Lower leg skin (tissue), 3 donors: ENCODE measurements around the gene ALG9.

Experiments
- POLR2A ChIP-seq, 2 donors: fragments of 450-650 bp; IDR thresholded peaks; one replicate each; pipeline ENCODE4 v1.6.1; 2016 to 2017; ENCODE audit warnings: antibody characterized with exemption in 2 of 2, mild to moderate bottlenecking in 1 of 2, moderate library complexity in 1 of 2
- TF ChIP-seq, protein P1 (sequence below), 3 donors: fragments of 450-650 bp; IDR thresholded peaks; one replicate each; pipeline ENCODE4 v1.5.1; 2016; ENCODE audit warnings: antibody characterized with exemption in 3 of 3, mild to moderate bottlenecking in 3 of 3, moderate library complexity in 2 of 3

DNA sequence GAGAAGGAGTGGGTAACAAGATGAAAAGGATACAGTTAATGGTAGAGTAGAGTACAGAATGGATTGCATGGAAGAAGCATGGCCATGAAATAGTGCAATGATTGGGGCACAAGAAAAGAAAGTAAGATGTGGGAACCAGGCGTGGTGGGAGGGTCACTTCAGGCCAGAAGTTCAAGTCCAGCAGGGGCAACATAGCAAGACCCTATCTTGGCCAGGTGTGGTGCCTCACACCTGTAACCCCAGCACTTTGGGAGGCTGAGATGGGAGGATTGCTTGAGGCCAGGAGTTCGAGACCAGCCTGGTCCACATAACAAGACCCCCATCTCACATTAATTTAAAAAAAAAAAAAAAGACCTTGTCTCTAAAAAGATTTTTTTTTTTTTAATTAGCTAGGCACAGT, 45.9 kb upstream of the ALG9 start:
- TF ChIP-seq, protein P1, sequence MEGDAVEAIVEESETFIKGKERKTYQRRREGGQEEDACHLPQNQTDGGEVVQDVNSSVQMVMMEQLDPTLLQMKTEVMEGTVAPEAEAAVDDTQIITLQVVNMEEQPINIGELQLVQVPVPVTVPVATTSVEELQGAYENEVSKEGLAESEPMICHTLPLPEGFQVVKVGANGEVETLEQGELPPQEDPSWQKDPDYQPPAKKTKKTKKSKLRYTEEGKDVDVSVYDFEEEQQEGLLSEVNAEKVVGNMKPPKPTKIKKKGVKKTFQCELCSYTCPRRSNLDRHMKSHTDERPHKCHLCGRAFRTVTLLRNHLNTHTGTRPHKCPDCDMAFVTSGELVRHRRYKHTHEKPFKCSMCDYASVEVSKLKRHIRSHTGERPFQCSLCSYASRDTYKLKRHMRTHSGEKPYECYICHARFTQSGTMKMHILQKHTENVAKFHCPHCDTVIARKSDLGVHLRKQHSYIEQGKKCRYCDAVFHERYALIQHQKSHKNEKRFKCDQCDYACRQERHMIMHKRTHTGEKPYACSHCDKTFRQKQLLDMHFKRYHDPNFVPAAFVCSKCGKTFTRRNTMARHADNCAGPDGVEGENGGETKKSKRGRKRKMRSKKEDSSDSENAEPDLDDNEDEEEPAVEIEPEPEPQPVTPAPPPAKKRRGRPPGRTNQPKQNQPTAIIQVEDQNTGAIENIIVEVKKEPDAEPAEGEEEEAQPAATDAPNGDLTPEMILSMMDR (IDR thresholded peaks at IDR 0.05) = no peak
- TF ChIP-seq POLR2A (IDR thresholded peaks at IDR 0.05) = no peak
